Right ventricle myocardium inferior (tissue), 1 donor: Measurements from ENCODE around the gene PHF21B. TPM values are rescaled to one million over a fixed set of nuclear protein-coding genes. Genes with fewer than 3 reads are reported as not detected.

Experiments
- ATAC-seq: fragments of 200-7000 bp; cut with Tn5 transposase; one replicate; pipeline ENCODE4 v1.9.1; 2020; ENCODE audit warnings: mild to moderate bottlenecking, moderate library complexity
- DNase-seq: peaks from one replicate; pipeline ENCODE4 v3.0.0; 2021; ENCODE audit errors: missing footprints
- intact Hi-C: fragments of 100-400 bp; cut with DNase I; formaldehyde crosslinking; loops from one replicate; pipeline ENCODE4 v1.11.0; 2022
- total RNA-seq: library from RNA; stranded (reverse); fragmentation: NEBNext Ultra II Directional; extraction: Animal tissue kit (Norgen Biotek cat#: 25700); gene quantifications from one replicate; pipeline ENCODE4 v1.2.1, GENCODE V29; 2021
- donor health status: DM: no; HTN: yes; CAD: no; lungs with severe emphysema.

PHF21B gene
- total RNA-seq, 1 donor from 2014 or later: not detected

GRCh38 chr22:44944883-44945601 is 64.8 kb downstream of the PHF21B start:
- intact Hi-C loops: no loop called here
- DNase-seq (peak; percentile 56), ATAC-seq (no peak)

- intact Hi-C loops: no loop called here
- ATAC-seq (no peak), DNase-seq (peak; percentile 60)
Observed at GRCh38 chr22:44943701-44944324, 66.0 kb downstream of the PHF21B start.

- intact Hi-C loops: no loop called here
- no peak for ATAC-seq
- DNase-seq: peak; percentile 48
Observed at GRCh38 chr22:44942979-44943700, 66.7 kb downstream of the PHF21B start.

GRCh38 chr22:44942056-44942455 is 67.7 kb downstream of the PHF21B start:
- peak; percentile 33 for DNase-seq
- intact Hi-C loops: no loop called here
- ATAC-seq: no peak

GRCh38 chr22:44941207-44941606 is 68.6 kb downstream of the PHF21B start:
- ATAC-seq: no peak
- intact Hi-C loops: no loop called here
- peak; percentile 5 for DNase-seq

GRCh38 chr22:44940130-44940529 is 69.7 kb downstream of the PHF21B start:
- ATAC-seq: no peak
- DNase-seq: peak; percentile 11
- intact Hi-C loops: no loop called here

GRCh38 chr22:44939451-44939850 is 70.4 kb downstream of the PHF21B start:
- intact Hi-C loops: no loop called here
- peak; percentile 50 for DNase-seq
- ATAC-seq: no peak

GRCh38 chr22:44938886-44939285 is 70.9 kb downstream of the PHF21B start:
- ATAC-seq (no peak), DNase-seq (peak; percentile 50)
- intact Hi-C loops: no loop called here

GRCh38 chr22:44937216-44937615 is 72.6 kb downstream of the PHF21B start:
- no peak for ATAC-seq
- DNase-seq: peak; percentile 37
- intact Hi-C loops: no loop called here

GRCh38 chr22:44936201-44936600 is 73.6 kb downstream of the PHF21B start:
- no peak for ATAC-seq
- intact Hi-C loops: no loop called here
- peak; percentile 69 for DNase-seq

GRCh38 chr22:44935724-44936123 is 74.1 kb downstream of the PHF21B start:
- ATAC-seq (peak; percentile 81), DNase-seq (peak; percentile 73)
- intact Hi-C loops: no loop called here

GRCh38 chr22:44934454-44934735 is 75.4 kb downstream of the PHF21B start:
- no peak for ATAC-seq
- DNase-seq: peak; percentile 47
- intact Hi-C loops: no loop called here

GRCh38 chr22:44933666-44934453 is 75.9 kb downstream of the PHF21B start:
- intact Hi-C loops: no loop called here
- DNase-seq (peak; percentile 21), ATAC-seq (no peak)

GRCh38 chr22:44932493-44932892 is 77.3 kb downstream of the PHF21B start:
- intact Hi-C loops: no loop called here
- ATAC-seq (no peak), DNase-seq (peak; percentile 69)

GRCh38 chr22:44931766-44932165 is 78.0 kb downstream of the PHF21B start:
- no peak for DNase-seq
- intact Hi-C loops: no loop called here
- no peak for ATAC-seq

- ATAC-seq (peak; percentile 90), DNase-seq (peak; percentile 85)
- intact Hi-C loops: no loop called here
Observed at GRCh38 chr22:44931077-44931540, 78.7 kb downstream of the PHF21B start.

- intact Hi-C loops: no loop called here
- DNase-seq (peak; percentile 26), ATAC-seq (no peak)
Observed at GRCh38 chr22:44930711-44931035, 79.1 kb downstream of the PHF21B start.

- peak; percentile 52 for ATAC-seq
- no peak for DNase-seq
- intact Hi-C loops: no loop called here
Observed at GRCh38 chr22:44930016-44930710, 79.6 kb downstream of the PHF21B start.
